Astrocyte (in vitro differentiated cells and primary cell): ENCODE measurements around the gene ATG4A. TPM values are rescaled to one million over a fixed set of nuclear protein-coding genes. Genes with fewer than 3 reads are reported as not detected.

Source experiments
- DNase-seq: peaks from one replicate; pipeline ENCODE4 v3.0.0-alpha.2; 2010; ENCODE audit warnings: low read depth
- FAIRE-seq: peaks from 2 replicates; lab custom pipeline; 2011; peaks lifted over from hg19 to GRCh38; lab: Jason Lieb, UNC
- H2AFZ ChIP-seq: 2 replicates; pipeline ENCODE4 v1.6.0; 2012; ENCODE audit warnings: low read depth, low read length, inconsistent platforms
- H3K27ac ChIP-seq: 2 replicates; pipeline ENCODE4 v1.5.1; 2011; ENCODE audit warnings: low read depth, low read length, inconsistent platforms
- H3K27me3 ChIP-seq: 2 replicates; pipeline ENCODE4 v1.6.0; 2011; ENCODE audit warnings: low read length, inconsistent platforms; ENCODE audit not compliant: insufficient read depth
- H3K36me3 ChIP-seq: 2 replicates; pipeline ENCODE4 v1.5.1; 2011; ENCODE audit warnings: low read length, inconsistent platforms; ENCODE audit not compliant: insufficient read depth
- H3K4me1 ChIP-seq: 2 replicates; pipeline ENCODE4 v1.5.1; 2011; ENCODE audit warnings: low read length, inconsistent platforms; ENCODE audit not compliant: insufficient read depth
- H3K4me2 ChIP-seq: 2 replicates; pipeline ENCODE4 v1.6.0; 2012; ENCODE audit warnings: low read length, inconsistent platforms
- H3K4me3 ChIP-seq: 2 replicates; pipeline ENCODE4 v1.5.1; 2011; ENCODE audit warnings: low read depth, mild to moderate bottlenecking, low read length, inconsistent platforms; ENCODE audit not compliant: insufficient read depth
- H3K79me2 ChIP-seq: 2 replicates; pipeline ENCODE4 v1.6.0; 2012; ENCODE audit warnings: mild to moderate bottlenecking, low read length, inconsistent platforms; ENCODE audit not compliant: insufficient read depth
- H3K9ac ChIP-seq: 2 replicates; pipeline ENCODE4 v1.6.0; 2012; ENCODE audit warnings: mild to moderate bottlenecking, low read length, inconsistent platforms
- H3K9me3 ChIP-seq: 2 replicates; pipeline ENCODE4 v1.5.1; 2012; ENCODE audit warnings: low read depth, mild to moderate bottlenecking, low read length, inconsistent platforms; ENCODE audit not compliant: insufficient read depth
- H4K20me1 ChIP-seq: 2 replicates; pipeline ENCODE4 v1.6.0; 2012; ENCODE audit warnings: low read length, inconsistent platforms; ENCODE audit not compliant: insufficient read depth
- H3K27ac Mint-ChIP-seq: one replicate; pipeline ENCODE4 v1.8.0; 2021; ENCODE audit warnings: mild to moderate bottlenecking, mixed read lengths; ENCODE audit not compliant: unreplicated experiment
- H3K27me3 Mint-ChIP-seq: one replicate; pipeline ENCODE4 v1.8.0; 2021; ENCODE audit warnings: low read depth, mixed read lengths; ENCODE audit not compliant: unreplicated experiment
- H3K36me3 Mint-ChIP-seq: one replicate; pipeline ENCODE4 v1.8.0; 2021; ENCODE audit warnings: low read depth, mixed read lengths; ENCODE audit not compliant: unreplicated experiment
- H3K4me1 Mint-ChIP-seq: one replicate; pipeline ENCODE4 v1.8.0; 2021; ENCODE audit warnings: low read depth, mixed read lengths; ENCODE audit not compliant: unreplicated experiment
- H3K4me3 Mint-ChIP-seq: one replicate; pipeline ENCODE4 v1.8.0; 2021; ENCODE audit warnings: mild to moderate bottlenecking, moderate library complexity, mixed read lengths; ENCODE audit not compliant: unreplicated experiment
- H3K9me3 Mint-ChIP-seq: one replicate; pipeline ENCODE4 v1.8.0; 2021; ENCODE audit warnings: mild to moderate bottlenecking, mixed read lengths; ENCODE audit not compliant: unreplicated experiment
- EZH2 ChIP-seq: IDR thresholded peaks from 2 replicates; pipeline ENCODE4 v1.6.1; 2012; ENCODE audit warnings: mild to moderate bottlenecking, low read length, inconsistent platforms; ENCODE audit not compliant: insufficient read depth
- total RNA-seq: library from RNA; stranded (reverse); gene quantifications from 2 replicates; pipeline ENCODE4 v1.2.1, GENCODE V29; 2021
- TF ChIP-seq, protein P1 (sequence below): IDR thresholded peaks from 2 replicates; pipeline ENCODE4 v1.5.1; 2011; ENCODE audit warnings: low read depth, mild to moderate bottlenecking, inconsistent platforms, low read length, moderate library complexity; ENCODE audit not compliant: insufficient read depth

The ATG4A gene
- total RNA-seq, 1 donor from 2014 or later: 10.7 TPM

DNA sequence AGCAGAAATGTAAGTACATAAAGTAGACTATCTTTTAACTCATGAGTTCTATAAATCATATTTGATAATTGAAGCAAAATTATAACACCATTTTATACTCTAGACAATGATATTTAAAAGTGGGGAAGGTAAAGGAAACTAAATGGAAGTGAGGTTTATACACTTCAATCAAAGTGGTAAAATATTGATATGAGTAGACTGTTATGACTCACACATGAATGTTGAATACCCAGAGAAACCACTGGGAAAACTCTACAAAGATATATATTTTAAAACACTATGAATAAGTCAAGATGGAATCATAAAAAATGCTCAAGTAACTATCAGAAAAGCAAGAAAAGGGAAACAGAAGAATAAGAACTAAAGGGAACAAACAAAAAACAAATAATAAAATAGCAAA lies 38.4 kb upstream of the ATG4A start:
- Mint-ChIP-seq H3K36me3 (no peaks in the 10 kb centered on the region), H3K4me1 (no peaks in the 10 kb centered on the region), H3K9me3 (no peaks in the 10 kb centered on the region), H3K4me3 (no peak overlapping the region), H3K27ac (no peak overlapping the region), H3K27me3 (no peaks in the 10 kb centered on the region)
- no peak for TF ChIP-seq EZH2
- TF ChIP-seq, protein P1, sequence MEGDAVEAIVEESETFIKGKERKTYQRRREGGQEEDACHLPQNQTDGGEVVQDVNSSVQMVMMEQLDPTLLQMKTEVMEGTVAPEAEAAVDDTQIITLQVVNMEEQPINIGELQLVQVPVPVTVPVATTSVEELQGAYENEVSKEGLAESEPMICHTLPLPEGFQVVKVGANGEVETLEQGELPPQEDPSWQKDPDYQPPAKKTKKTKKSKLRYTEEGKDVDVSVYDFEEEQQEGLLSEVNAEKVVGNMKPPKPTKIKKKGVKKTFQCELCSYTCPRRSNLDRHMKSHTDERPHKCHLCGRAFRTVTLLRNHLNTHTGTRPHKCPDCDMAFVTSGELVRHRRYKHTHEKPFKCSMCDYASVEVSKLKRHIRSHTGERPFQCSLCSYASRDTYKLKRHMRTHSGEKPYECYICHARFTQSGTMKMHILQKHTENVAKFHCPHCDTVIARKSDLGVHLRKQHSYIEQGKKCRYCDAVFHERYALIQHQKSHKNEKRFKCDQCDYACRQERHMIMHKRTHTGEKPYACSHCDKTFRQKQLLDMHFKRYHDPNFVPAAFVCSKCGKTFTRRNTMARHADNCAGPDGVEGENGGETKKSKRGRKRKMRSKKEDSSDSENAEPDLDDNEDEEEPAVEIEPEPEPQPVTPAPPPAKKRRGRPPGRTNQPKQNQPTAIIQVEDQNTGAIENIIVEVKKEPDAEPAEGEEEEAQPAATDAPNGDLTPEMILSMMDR: no peak
- no peaks in the 10 kb centered on the region for H3K79me2 ChIP-seq
- H2AFZ ChIP-seq: no peak overlapping the region
- FAIRE-seq (peak; percentile 62), DNase-seq (no peak)
- no peaks in the 10 kb centered on the region for H4K20me1 ChIP-seq
- no peak overlapping the region for H3K9ac ChIP-seq
- no peak overlapping the region for H3K27ac ChIP-seq
- no peaks in the 10 kb centered on the region for H3K36me3 ChIP-seq
- H3K9me3 ChIP-seq: no peaks in the 10 kb centered on the region
- H3K4me3 ChIP-seq: no peak overlapping the region
- no peaks in the 10 kb centered on the region for H3K4me1 ChIP-seq
- H3K4me2 ChIP-seq: no peak overlapping the region
- H3K27me3 ChIP-seq: no peaks in the 10 kb centered on the region

DNA sequence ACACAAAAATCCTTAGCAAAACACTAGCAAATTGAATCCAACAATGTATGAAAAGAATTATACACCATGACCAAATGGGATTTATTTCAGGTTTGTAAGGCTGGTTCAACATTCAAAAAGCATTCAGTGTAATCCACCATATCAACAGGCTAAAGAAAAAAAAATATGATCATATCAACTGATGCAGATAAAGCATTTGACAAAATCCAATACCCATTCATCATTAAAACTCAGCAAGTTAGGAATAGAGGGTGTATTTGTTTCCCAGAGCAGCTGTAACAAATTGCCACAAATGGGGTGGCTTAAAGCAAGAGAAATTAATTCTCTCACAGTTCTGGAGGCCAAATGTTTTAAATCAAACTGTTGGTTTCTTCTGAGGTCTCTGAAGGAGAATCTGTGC lies 36.0 kb upstream of the ATG4A start:
- Histone ChIP-seq H3K36me3 (no peaks in the 10 kb centered on the region), H3K9me3 (no peaks in the 10 kb centered on the region), H4K20me1 (no peaks in the 10 kb centered on the region), H3K4me2 (no peak overlapping the region), H3K79me2 (no peaks in the 10 kb centered on the region), H3K27me3 (no peaks in the 10 kb centered on the region), H3K9ac (no peak overlapping the region), H3K27ac (no peak overlapping the region), H3K4me3 (no peak overlapping the region), H2AFZ (no peak overlapping the region), H3K4me1 (no peaks in the 10 kb centered on the region)
- no peak overlapping the region for H3K4me3 Mint-ChIP-seq
- no peak for TF ChIP-seq EZH2
- TF ChIP-seq, protein P1: no peak
- no peaks in the 10 kb centered on the region for H3K4me1 Mint-ChIP-seq
- FAIRE-seq (peak; percentile 96), DNase-seq (no peak)
- H3K27ac Mint-ChIP-seq: no peak overlapping the region
- no peaks in the 10 kb centered on the region for H3K36me3 Mint-ChIP-seq
- H3K27me3 Mint-ChIP-seq: no peaks in the 10 kb centered on the region
- H3K9me3 Mint-ChIP-seq: no peaks in the 10 kb centered on the region

DNA sequence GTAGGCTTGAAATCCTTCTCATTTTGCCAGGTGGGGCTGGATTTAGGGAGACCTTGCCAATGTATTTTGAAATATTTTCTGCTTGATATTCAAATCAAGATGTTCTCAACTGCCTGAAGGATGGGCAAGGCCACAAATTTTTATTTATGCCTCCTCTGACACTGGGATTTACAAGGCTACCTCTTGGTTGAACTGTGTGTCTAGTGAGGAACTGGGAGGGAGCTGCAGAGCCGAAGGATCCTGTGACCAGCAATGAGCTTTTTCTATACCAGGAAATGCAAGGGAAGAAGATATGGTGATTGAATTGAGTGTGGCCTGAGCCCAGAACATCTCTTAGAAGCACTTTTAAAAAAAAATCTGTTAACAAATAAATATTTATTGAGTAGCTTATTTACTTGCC lies 31.8 kb upstream of the ATG4A start:
- Histone ChIP-seq H3K9ac (no peak overlapping the region), H3K27ac (no peak overlapping the region), H2AFZ (no peak overlapping the region), H3K79me2 (no peaks in the 10 kb centered on the region), H3K36me3 (no peaks in the 10 kb centered on the region), H3K9me3 (no peaks in the 10 kb centered on the region), H3K27me3 (no peaks in the 10 kb centered on the region), H3K4me3 (no peak overlapping the region), H4K20me1 (no peaks in the 10 kb centered on the region), H3K4me1 (no peaks in the 10 kb centered on the region), H3K4me2 (no peak overlapping the region)
- peaks cover 4% of the 10 kb centered on the region for H3K27me3 Mint-ChIP-seq
- TF ChIP-seq EZH2: no peak
- TF ChIP-seq, protein P1: no peak
- no peaks in the 10 kb centered on the region for H3K4me1 Mint-ChIP-seq
- H3K4me3 Mint-ChIP-seq: no peak overlapping the region
- H3K36me3 Mint-ChIP-seq: no peaks in the 10 kb centered on the region
- no peaks in the 10 kb centered on the region for H3K9me3 Mint-ChIP-seq
- FAIRE-seq (no peak), DNase-seq (no peak)
- H3K27ac Mint-ChIP-seq: no peak overlapping the region
